Measurements from ENCODE around the gene DPT. TPM values are rescaled to one million over a fixed set of nuclear protein-coding genes. Genes with fewer than 3 reads are reported as not detected.

DPT gene
- total RNA-seq, 4 donors from 2014 or later = 30.9 to 141 (median 56.5) TPM

GRCh38 chr1:168696125-168696760 lies 32.8 kb downstream of the DPT start:
- TF ChIP-seq POLR2A (IDR thresholded peaks at IDR 0.05) = no peak
- TF ChIP-seq, protein P1, sequence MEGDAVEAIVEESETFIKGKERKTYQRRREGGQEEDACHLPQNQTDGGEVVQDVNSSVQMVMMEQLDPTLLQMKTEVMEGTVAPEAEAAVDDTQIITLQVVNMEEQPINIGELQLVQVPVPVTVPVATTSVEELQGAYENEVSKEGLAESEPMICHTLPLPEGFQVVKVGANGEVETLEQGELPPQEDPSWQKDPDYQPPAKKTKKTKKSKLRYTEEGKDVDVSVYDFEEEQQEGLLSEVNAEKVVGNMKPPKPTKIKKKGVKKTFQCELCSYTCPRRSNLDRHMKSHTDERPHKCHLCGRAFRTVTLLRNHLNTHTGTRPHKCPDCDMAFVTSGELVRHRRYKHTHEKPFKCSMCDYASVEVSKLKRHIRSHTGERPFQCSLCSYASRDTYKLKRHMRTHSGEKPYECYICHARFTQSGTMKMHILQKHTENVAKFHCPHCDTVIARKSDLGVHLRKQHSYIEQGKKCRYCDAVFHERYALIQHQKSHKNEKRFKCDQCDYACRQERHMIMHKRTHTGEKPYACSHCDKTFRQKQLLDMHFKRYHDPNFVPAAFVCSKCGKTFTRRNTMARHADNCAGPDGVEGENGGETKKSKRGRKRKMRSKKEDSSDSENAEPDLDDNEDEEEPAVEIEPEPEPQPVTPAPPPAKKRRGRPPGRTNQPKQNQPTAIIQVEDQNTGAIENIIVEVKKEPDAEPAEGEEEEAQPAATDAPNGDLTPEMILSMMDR (IDR thresholded peaks at IDR 0.05) = no peak
- intact Hi-C loops (cut with DNase I) = no loop called here
- peaks cover 10 to 12% of the 10 kb centered on the region in 2 donors for H3K4me1 ChIP-seq
- 48 to 49% methylated on average over 7 of the region's 7 CpGs for WGBS, 2 donors
- H3K9me3 ChIP-seq = no peaks in the 10 kb centered on the region
- DNase-seq = no peak
- H3K27ac ChIP-seq = peak overlapping the region in 1 of 3 donors; percentile 30
- no peak overlapping the region for H3K4me3 ChIP-seq (replicated peaks in 1 of 3)
- no peaks in the 10 kb centered on the region for H3K36me3 ChIP-seq
- no peaks in the 10 kb centered on the region for H3K27me3 ChIP-seq

DNA sequence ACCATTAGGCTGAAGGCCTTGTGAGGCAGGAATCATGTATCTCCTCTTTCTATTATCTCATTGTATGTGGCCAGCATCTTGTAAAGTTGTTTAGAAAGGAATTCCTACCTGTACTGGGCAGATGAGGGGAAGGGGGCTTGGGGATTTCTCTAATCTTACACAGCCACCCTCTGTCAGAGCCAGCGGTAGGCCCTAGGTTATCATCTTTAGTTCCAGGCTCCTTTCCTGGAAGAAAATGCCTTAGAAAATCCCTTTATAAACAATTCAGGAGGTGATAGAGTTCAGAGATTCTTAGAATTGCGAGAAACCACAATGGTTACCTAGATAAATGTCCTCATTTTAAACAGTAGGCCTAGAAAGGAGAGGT lies 35.2 kb downstream of the DPT start:
- Histone ChIP-seq H3K27me3 (no peaks in the 10 kb centered on the region), H3K27ac (no peak overlapping the region), H3K9me3 (no peaks in the 10 kb centered on the region), H3K36me3 (no peaks in the 10 kb centered on the region), H3K4me1 (peaks cover 25 to 28% of the 10 kb centered on the region in 2 donors), H3K4me3 (replicated peaks in 1 of 3) (no peak overlapping the region)
- intact Hi-C loops (cut with DNase I) = no loop called here
- no peak for DNase-seq
- WGBS, 2 donors = 95 to 99% methylated on average over 2 of the region's 2 CpGs
- TF ChIP-seq POLR2A (IDR thresholded peaks at IDR 0.05) = no peak
- TF ChIP-seq, protein P1 (IDR thresholded peaks at IDR 0.05) = no peak

GRCh38 chr1:168693197-168693871 lies 35.7 kb downstream of the DPT start:
- no peaks in the 10 kb centered on the region for H3K9me3 ChIP-seq
- no peaks in the 10 kb centered on the region for H3K36me3 ChIP-seq
- H3K27me3 ChIP-seq = no peaks in the 10 kb centered on the region
- intact Hi-C loops (cut with DNase I) = no loop called here
- TF ChIP-seq, protein P1 (IDR thresholded peaks at IDR 0.05) = no peak
- TF ChIP-seq POLR2A (IDR thresholded peaks at IDR 0.05) = no peak
- no peak overlapping the region for H3K27ac ChIP-seq
- 92 to 94% methylated on average over 8 of the region's 8 CpGs for WGBS, 2 donors
- DNase-seq = no peak
- no peak overlapping the region for H3K4me3 ChIP-seq (replicated peaks in 1 of 3)
- peaks cover 26 to 33% of the 10 kb centered on the region in 2 donors for H3K4me1 ChIP-seq

- Histone ChIP-seq H3K36me3 (no peaks in the 10 kb centered on the region), H3K27ac (no peak overlapping the region), H3K27me3 (no peaks in the 10 kb centered on the region), H3K4me3 (replicated peaks in 1 of 3) (no peak overlapping the region), H3K4me1 (peaks cover 26 to 37% of the 10 kb centered on the region in 2 donors), H3K9me3 (no peaks in the 10 kb centered on the region)
- intact Hi-C loops (cut with DNase I) = no loop called here
- no peak for TF ChIP-seq POLR2A (IDR thresholded peaks at IDR 0.05)
- TF ChIP-seq, protein P1 (IDR thresholded peaks at IDR 0.05) = no peak
- 94% methylated on average over 3 of the region's 3 CpGs for WGBS, 2 donors
- no peak for DNase-seq
These were observed 36.5 kb downstream of the DPT start for GRCh38 chr1:168692472-168692871.

DNA sequence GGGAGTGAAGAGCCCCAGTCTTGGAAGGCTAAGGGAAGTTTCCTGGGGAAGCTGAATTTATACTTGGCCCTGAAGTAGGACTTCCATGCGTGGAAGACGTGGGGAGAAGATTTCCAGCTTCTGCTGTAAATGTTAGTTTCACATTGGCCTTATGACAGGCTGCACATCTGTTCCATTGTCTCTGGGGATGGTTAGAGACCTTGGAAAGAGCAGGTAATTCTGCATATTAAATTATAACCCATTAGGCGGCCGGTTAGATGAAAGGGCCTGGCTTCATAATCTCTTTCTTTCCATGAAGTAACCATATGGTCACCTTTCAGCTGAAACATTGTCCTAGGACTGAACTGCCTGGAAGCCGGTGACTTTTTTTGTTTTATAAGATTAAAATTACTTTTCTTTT lies 37.5 kb downstream of the DPT start:
- H3K4me3 ChIP-seq (replicated peaks in 1 of 3) = no peak overlapping the region
- no peaks in the 10 kb centered on the region for H3K27me3 ChIP-seq
- peaks cover 23 to 34% of the 10 kb centered on the region in 2 donors for H3K4me1 ChIP-seq
- no peaks in the 10 kb centered on the region for H3K36me3 ChIP-seq
- intact Hi-C loops (cut with DNase I) = no loop called here
- TF ChIP-seq, protein P1 (IDR thresholded peaks at IDR 0.05) = no peak
- TF ChIP-seq POLR2A (IDR thresholded peaks at IDR 0.05) = no peak
- no peaks in the 10 kb centered on the region for H3K9me3 ChIP-seq
- WGBS, 2 donors = 81 to 87% methylated on average over 5 of the region's 5 CpGs
- no peak overlapping the region for H3K27ac ChIP-seq
- no peak for DNase-seq
